ENCODE measurements around the gene TBC1D12.

The TBC1D12 gene

GRCh38 chr10:94545391-94546048 lies 143.2 kb downstream of the TBC1D12 start, which contains the start of gene HELLS:
Gene HELLS (plus strand): TSS chr10:94545788. CDS start chr10:94545922, 134 bp downstream.
- no peaks in the 10 kb centered on the region for H3F3A ChIP-seq (ENCODE audit: insufficient read depth, low read length)
- H3K79me2 ChIP-seq (ENCODE audit: insufficient read depth, low read length): peaks cover 39% of the 10 kb centered on the region
- peaks cover 25% of the 10 kb centered on the region for H3K4me1 ChIP-seq (ENCODE audit: insufficient read depth, low read length, severe bottlenecking)
- H3K27me3 ChIP-seq (ENCODE audit: insufficient read depth, low read length): no peaks in the 10 kb centered on the region
- peak within 1 kb of the TSS; percentile 100 for H3K9ac ChIP-seq (ENCODE audit: low read length)
- H3K4me3 ChIP-seq (ENCODE audit: low read depth, low read length, poor library complexity, severe bottlenecking): peak within 1 kb of the TSS; percentile 99
- H3K9me3 ChIP-seq (ENCODE audit: low read length): no peaks in the 10 kb centered on the region
- H4K20me1 ChIP-seq (ENCODE audit: insufficient read depth, low read length): no peaks in the 10 kb centered on the region
- TF ChIP-seq EZH2 (IDR thresholded peaks at IDR 0.05; ENCODE audit: borderline replicate concordance, low read length): no peak
- TF ChIP-seq CTCF (IDR thresholded peaks at IDR 0.05; ENCODE audit: low read length): no peak
- peak within 1 kb of the TSS; percentile 89 for H3K27ac ChIP-seq (ENCODE audit: low read depth, low read length, poor library complexity, severe bottlenecking)
- H3K36me3 ChIP-seq (ENCODE audit: insufficient read depth, low read length): peaks cover 31% of the 10 kb centered on the region
- H2AFZ ChIP-seq (ENCODE audit: low read length): peak within 1 kb of the TSS; percentile 75; the same call in 1 of the 2 replicates
- peak within 1 kb of the TSS; percentile 92 for H3K4me2 ChIP-seq (ENCODE audit: low read length)
- no peaks in the 10 kb centered on the region for H3K9me2 ChIP-seq (ENCODE audit: low read depth, low read length)

- H3K4me2 ChIP-seq (ENCODE audit: low read length): peak overlapping the region; percentile 89
- peak overlapping the region; percentile 100 for H3K9ac ChIP-seq (ENCODE audit: low read length)
- no peaks in the 10 kb centered on the region for H4K20me1 ChIP-seq (ENCODE audit: insufficient read depth, low read length)
- peak overlapping the region; percentile 99 for H3K4me3 ChIP-seq (ENCODE audit: low read depth, low read length, poor library complexity, severe bottlenecking)
- peaks cover 39% of the 10 kb centered on the region for H3K79me2 ChIP-seq (ENCODE audit: insufficient read depth, low read length)
- no peaks in the 10 kb centered on the region for H3F3A ChIP-seq (ENCODE audit: insufficient read depth, low read length)
- H3K9me2 ChIP-seq (ENCODE audit: low read depth, low read length): no peaks in the 10 kb centered on the region
- no peak for TF ChIP-seq EZH2 (IDR thresholded peaks at IDR 0.05; ENCODE audit: borderline replicate concordance, low read length)
- TF ChIP-seq CTCF (IDR thresholded peaks at IDR 0.05; ENCODE audit: low read length): no peak
- H3K36me3 ChIP-seq (ENCODE audit: insufficient read depth, low read length): peaks cover 31% of the 10 kb centered on the region
- H2AFZ ChIP-seq (ENCODE audit: low read length): no peak overlapping the region
- no peaks in the 10 kb centered on the region for H3K9me3 ChIP-seq (ENCODE audit: low read length)
- peak overlapping the region; percentile 63 for H3K27ac ChIP-seq (ENCODE audit: low read depth, low read length, poor library complexity, severe bottlenecking)
- H3K4me1 ChIP-seq (ENCODE audit: insufficient read depth, low read length, severe bottlenecking): peaks cover 25% of the 10 kb centered on the region
- H3K27me3 ChIP-seq (ENCODE audit: insufficient read depth, low read length): no peaks in the 10 kb centered on the region
Measured at GRCh38 chr10:94546049-94546900, 143.9 kb downstream of the TBC1D12 start.

- H3K79me2 ChIP-seq (ENCODE audit: insufficient read depth, low read length): peaks cover 39% of the 10 kb centered on the region
- H3K27me3 ChIP-seq (ENCODE audit: insufficient read depth, low read length): no peaks in the 10 kb centered on the region
- peak overlapping the region; percentile 99 for H3K4me3 ChIP-seq (ENCODE audit: low read depth, low read length, poor library complexity, severe bottlenecking)
- no peak overlapping the region for H2AFZ ChIP-seq (ENCODE audit: low read length)
- peak overlapping the region; percentile 100 for H3K9ac ChIP-seq (ENCODE audit: low read length)
- no peak for TF ChIP-seq EZH2 (IDR thresholded peaks at IDR 0.05; ENCODE audit: borderline replicate concordance, low read length)
- no peak for TF ChIP-seq CTCF (IDR thresholded peaks at IDR 0.05; ENCODE audit: low read length)
- H3F3A ChIP-seq (ENCODE audit: insufficient read depth, low read length): no peaks in the 10 kb centered on the region
- peak overlapping the region; percentile 63 for H3K27ac ChIP-seq (ENCODE audit: low read depth, low read length, poor library complexity, severe bottlenecking)
- no peaks in the 10 kb centered on the region for H4K20me1 ChIP-seq (ENCODE audit: insufficient read depth, low read length)
- no peaks in the 10 kb centered on the region for H3K9me2 ChIP-seq (ENCODE audit: low read depth, low read length)
- H3K4me2 ChIP-seq (ENCODE audit: low read length): peak overlapping the region; percentile 89
- H3K9me3 ChIP-seq (ENCODE audit: low read length): no peaks in the 10 kb centered on the region
- peaks cover 25% of the 10 kb centered on the region for H3K4me1 ChIP-seq (ENCODE audit: insufficient read depth, low read length, severe bottlenecking)
- H3K36me3 ChIP-seq (ENCODE audit: insufficient read depth, low read length): peaks cover 31% of the 10 kb centered on the region
Measured at GRCh38 chr10:94546901-94547185, 144.5 kb downstream of the TBC1D12 start.
